Effector memory CD8-positive, alpha-beta T cell (primary cell): Measurements from ENCODE around the gene PCLO.

Experiments used
- ATAC-seq: fragments of 150-1000 bp; cut with Tn5 transposase; replicated peaks from 2 replicates; pipeline ENCODE4 v1.10.0; 2021; ENCODE audit warnings: mild to moderate bottlenecking, moderate library complexity
- DNase-seq, 3 experiments: peaks; one replicate each; pipeline ENCODE4 v3.0.0; 2021
- H3K27ac Mint-ChIP-seq, 2 donors: one replicate each; pipeline ENCODE4 v1.8.0; 2022; ENCODE audit warnings: mild to moderate bottlenecking in 2 of 2, mixed read lengths in 2 of 2, moderate library complexity in 2 of 2
- H3K27me3 Mint-ChIP-seq, 2 donors: one replicate each; pipeline ENCODE4 v1.8.0; 2022; ENCODE audit warnings: mixed read lengths in 2 of 2
- H3K36me3 Mint-ChIP-seq: one replicate; pipeline ENCODE4 v1.8.0; 2022; ENCODE audit warnings: mild to moderate bottlenecking, moderate library complexity, mixed read lengths; ENCODE audit not compliant: insufficient read depth
- H3K4me1 Mint-ChIP-seq, 2 donors: one replicate each; pipeline ENCODE4 v1.8.0; 2022; ENCODE audit warnings: low read depth in 2 of 2, mixed read lengths in 2 of 2
- H3K4me3 Mint-ChIP-seq, 2 donors: one replicate each; pipeline ENCODE4 v1.8.0; 2022; ENCODE audit warnings: mild to moderate bottlenecking in 2 of 2, mixed read lengths in 2 of 2, moderate library complexity in 2 of 2
- H3K9me3 Mint-ChIP-seq, 2 donors: one replicate each; pipeline ENCODE4 v1.8.0; 2022; ENCODE audit warnings: mixed read lengths in 2 of 2

PCLO gene

GRCh38 chr7:82808633-82809032 is 354.1 kb downstream of the PCLO start:
- no peaks in the 10 kb centered on the region for H3K27me3 Mint-ChIP-seq
- no peak for ATAC-seq
- peaks cover 0 to 5% of the 10 kb centered on the region in 2 donors for H3K9me3 Mint-ChIP-seq
- no peak overlapping the region for H3K27ac Mint-ChIP-seq
- H3K4me1 Mint-ChIP-seq = no peaks in the 10 kb centered on the region
- no peak overlapping the region for H3K4me3 Mint-ChIP-seq
- no peaks in the 10 kb centered on the region for H3K36me3 Mint-ChIP-seq
- no peak for DNase-seq

DNA sequence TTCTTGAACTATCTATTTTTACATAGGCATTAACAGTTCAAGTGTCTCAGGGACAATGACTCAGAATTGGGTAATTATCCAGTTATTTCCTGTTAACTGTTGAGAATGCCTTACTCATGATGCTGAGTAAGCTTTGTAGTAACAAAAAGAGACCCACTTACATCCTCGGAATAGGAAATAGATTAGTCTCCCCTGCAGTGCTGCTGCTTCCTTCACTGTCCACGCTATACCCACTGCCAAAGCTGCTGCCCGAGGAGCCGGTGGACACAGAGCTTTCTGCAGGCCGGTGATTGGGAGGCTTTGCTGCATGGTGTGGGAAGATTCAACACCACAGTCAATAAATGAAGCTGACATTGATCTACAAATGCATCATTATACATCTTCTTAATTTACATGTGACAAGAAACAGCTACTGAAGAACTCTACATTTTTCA is 357.1 kb downstream of the PCLO start:
- Mint-ChIP-seq H3K27me3 (no peaks in the 10 kb centered on the region), H3K27ac (no peak overlapping the region), H3K4me1 (no peaks in the 10 kb centered on the region), H3K9me3 (peaks cover 0 to 5% of the 10 kb centered on the region in 2 donors), H3K36me3 (no peaks in the 10 kb centered on the region), H3K4me3 (no peak overlapping the region)
- DNase-seq (no peak), ATAC-seq (no peak)

GRCh38 chr7:82803411-82803810 is 359.3 kb downstream of the PCLO start:
- no peak for ATAC-seq
- Mint-ChIP-seq H3K9me3 (peaks cover 0 to 4% of the 10 kb centered on the region in 2 donors), H3K36me3 (no peaks in the 10 kb centered on the region), H3K27me3 (no peaks in the 10 kb centered on the region), H3K4me1 (no peaks in the 10 kb centered on the region), H3K27ac (no peak overlapping the region), H3K4me3 (no peak overlapping the region)
- DNase-seq = no peak

DNA sequence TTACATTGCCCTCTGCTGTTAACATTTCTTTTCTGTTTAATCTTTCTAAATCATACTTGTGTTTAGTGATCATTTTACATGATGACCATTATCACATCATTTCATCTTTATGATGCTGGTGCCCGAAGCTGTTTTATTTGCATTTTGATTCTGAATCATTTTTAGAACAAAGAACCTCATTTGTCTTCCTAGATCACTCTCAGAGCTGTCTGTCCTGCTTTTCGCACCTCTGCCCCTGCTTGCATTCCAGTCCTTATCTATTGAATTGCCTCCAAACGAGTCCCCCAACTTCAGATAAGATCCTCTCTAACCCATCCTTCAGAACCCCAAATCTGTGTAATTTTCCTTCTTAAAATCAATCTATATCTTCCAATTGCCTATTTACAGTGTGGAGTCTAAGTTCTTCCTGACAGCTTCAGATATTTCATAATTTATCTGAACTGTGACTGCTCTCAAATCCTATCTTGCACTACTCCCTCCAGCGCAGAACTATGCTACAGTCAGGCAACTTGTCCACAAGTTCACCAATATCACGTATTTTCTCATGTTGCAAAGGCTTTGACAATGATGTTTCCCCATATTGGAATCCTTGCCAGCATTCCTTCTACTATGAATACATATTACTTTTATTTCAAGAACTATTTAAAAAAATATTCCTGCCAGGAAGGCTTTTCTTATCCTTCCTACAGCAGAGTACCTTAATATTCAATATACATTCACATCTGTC is 372.6 kb downstream of the PCLO start:
- H3K27ac Mint-ChIP-seq = no peak overlapping the region
- H3K27me3 Mint-ChIP-seq = no peaks in the 10 kb centered on the region
- H3K4me1 Mint-ChIP-seq = no peaks in the 10 kb centered on the region
- DNase-seq (no peak), ATAC-seq (no peak)
- peaks cover 2% of the 10 kb centered on the region for H3K36me3 Mint-ChIP-seq
- H3K4me3 Mint-ChIP-seq = no peak overlapping the region
- H3K9me3 Mint-ChIP-seq = peaks cover 8% of the 10 kb centered on the region in 2 donors

GRCh38 chr7:82778021-82778420 is 384.7 kb downstream of the PCLO start:
- DNase-seq (no peak), ATAC-seq (no peak)
- Mint-ChIP-seq H3K4me1 (no peaks in the 10 kb centered on the region), H3K9me3 (peaks cover 6 to 7% of the 10 kb centered on the region in 2 donors), H3K27ac (no peak overlapping the region), H3K27me3 (no peaks in the 10 kb centered on the region), H3K36me3 (no peaks in the 10 kb centered on the region), H3K4me3 (no peak overlapping the region)

DNA sequence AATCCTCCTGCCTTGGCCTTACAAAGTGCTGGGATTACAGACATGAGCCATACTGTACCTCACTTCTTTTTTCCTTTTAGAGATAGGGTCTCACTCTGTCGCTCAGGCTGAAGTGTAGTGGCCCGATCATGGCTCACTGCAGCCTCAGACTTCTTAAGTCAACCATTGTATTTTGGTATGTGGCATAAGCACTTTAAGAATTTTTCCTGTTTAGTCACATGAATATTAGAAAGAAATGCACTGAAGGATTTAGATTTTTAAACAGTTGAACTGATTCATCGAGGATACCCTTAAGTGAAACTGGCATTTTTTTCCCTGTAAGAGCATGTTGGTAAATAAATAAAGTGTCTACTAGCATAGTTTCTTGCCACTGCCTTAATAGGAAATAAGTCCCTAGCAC is 399.8 kb downstream of the PCLO start:
- ATAC-seq (no peak), DNase-seq (no peak)
- Mint-ChIP-seq H3K36me3 (no peaks in the 10 kb centered on the region), H3K9me3 (peaks cover 4 to 5% of the 10 kb centered on the region in 2 donors), H3K4me3 (no peak overlapping the region), H3K27ac (no peak overlapping the region), H3K4me1 (no peaks in the 10 kb centered on the region), H3K27me3 (no peaks in the 10 kb centered on the region)

DNA sequence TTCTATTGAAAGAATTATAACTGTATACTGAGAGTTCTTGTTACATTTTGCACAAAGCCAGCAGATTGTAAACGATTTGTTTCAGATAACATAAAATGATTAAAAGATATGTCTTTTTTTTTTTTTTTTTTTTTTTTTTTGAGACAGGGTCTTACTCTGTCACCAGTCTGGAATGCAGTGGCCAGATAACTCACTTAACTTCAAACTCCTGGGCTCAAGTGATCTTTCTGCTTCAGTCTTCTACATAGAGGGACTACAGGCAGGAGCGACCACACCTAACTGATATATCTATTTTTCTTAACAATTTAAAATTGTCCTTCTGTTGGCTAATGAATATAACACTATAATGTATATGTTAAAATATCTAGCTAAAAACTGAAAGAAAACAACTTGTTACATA is 401.9 kb downstream of the PCLO start:
- H3K27me3 Mint-ChIP-seq = no peaks in the 10 kb centered on the region
- H3K4me1 Mint-ChIP-seq = no peaks in the 10 kb centered on the region
- no peaks in the 10 kb centered on the region for H3K36me3 Mint-ChIP-seq
- no peak for DNase-seq
- no peak overlapping the region for H3K4me3 Mint-ChIP-seq
- H3K27ac Mint-ChIP-seq = no peak overlapping the region
- ATAC-seq = no peak
- peaks cover 4 to 5% of the 10 kb centered on the region in 2 donors for H3K9me3 Mint-ChIP-seq

DNA sequence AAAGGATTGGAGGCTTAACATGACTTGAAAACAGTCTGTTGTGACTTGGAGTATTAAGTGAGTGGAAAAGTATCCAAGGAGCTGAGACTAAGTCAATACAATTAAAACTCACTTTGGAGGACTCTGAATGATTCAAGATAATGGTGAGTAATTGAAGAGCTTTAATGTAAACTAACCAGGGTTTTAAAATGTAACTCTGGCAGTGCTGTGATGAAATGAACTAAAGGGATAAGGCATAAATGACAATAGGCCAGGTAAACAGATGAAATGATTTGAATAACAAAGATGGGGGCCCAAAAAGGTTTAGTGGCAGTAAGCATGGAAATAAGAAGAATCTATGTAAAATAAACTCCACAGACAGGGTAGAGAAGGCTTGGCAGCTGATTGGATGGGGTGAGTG is 402.6 kb downstream of the PCLO start:
- peaks cover 4 to 5% of the 10 kb centered on the region in 2 donors for H3K9me3 Mint-ChIP-seq
- H3K4me3 Mint-ChIP-seq = no peak overlapping the region
- no peak overlapping the region for H3K27ac Mint-ChIP-seq
- H3K27me3 Mint-ChIP-seq = no peaks in the 10 kb centered on the region
- no peaks in the 10 kb centered on the region for H3K36me3 Mint-ChIP-seq
- DNase-seq = no peak
- no peak for ATAC-seq
- H3K4me1 Mint-ChIP-seq = no peaks in the 10 kb centered on the region

GRCh38 chr7:82755705-82756551 is 406.8 kb downstream of the PCLO start:
- no peak for ATAC-seq
- H3K27me3 Mint-ChIP-seq = no peaks in the 10 kb centered on the region
- peaks cover 4 to 5% of the 10 kb centered on the region in 2 donors for H3K9me3 Mint-ChIP-seq
- H3K36me3 Mint-ChIP-seq = no peaks in the 10 kb centered on the region
- no peak for DNase-seq
- no peak overlapping the region for H3K27ac Mint-ChIP-seq
- no peak overlapping the region for H3K4me3 Mint-ChIP-seq
- no peaks in the 10 kb centered on the region for H3K4me1 Mint-ChIP-seq

- ATAC-seq (no peak), DNase-seq (no peak)
- Mint-ChIP-seq H3K9me3 (peaks cover 0 to 4% of the 10 kb centered on the region in 2 donors), H3K4me1 (no peaks in the 10 kb centered on the region), H3K27ac (no peak overlapping the region), H3K27me3 (no peaks in the 10 kb centered on the region), H3K36me3 (no peaks in the 10 kb centered on the region), H3K4me3 (no peak overlapping the region)
These were observed 412.7 kb downstream of the PCLO start for GRCh38 chr7:82750007-82750406.

- H3K9me3 Mint-ChIP-seq = peaks cover 4 to 6% of the 10 kb centered on the region in 2 donors
- no peak overlapping the region for H3K27ac Mint-ChIP-seq
- ATAC-seq (no peak), DNase-seq (no peak)
- H3K4me1 Mint-ChIP-seq = no peaks in the 10 kb centered on the region
- H3K36me3 Mint-ChIP-seq = no peaks in the 10 kb centered on the region
- H3K27me3 Mint-ChIP-seq = no peaks in the 10 kb centered on the region
- H3K4me3 Mint-ChIP-seq = no peak overlapping the region
These were observed 416.9 kb downstream of the PCLO start for GRCh38 chr7:82745820-82746219.

DNA sequence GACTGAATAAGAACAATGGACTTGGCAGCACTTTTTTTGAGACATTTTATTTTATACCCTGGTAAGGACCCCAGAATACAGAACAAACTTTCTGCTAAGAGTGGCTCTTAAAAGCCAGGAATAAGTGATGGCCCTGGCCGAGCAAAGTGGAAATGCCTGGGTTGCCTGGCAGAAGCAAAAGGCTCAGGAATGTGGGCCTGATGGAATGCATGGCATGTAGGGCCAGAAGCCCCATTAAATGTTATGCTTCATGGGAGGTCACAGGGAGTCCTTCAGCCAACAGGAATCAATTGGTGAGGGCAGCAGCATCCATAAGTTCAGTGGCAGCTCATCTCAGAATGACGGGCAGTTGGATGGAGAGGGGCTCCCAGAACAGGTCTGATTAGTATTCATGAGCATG is 417.6 kb downstream of the PCLO start:
- peaks cover 4 to 6% of the 10 kb centered on the region in 2 donors for H3K9me3 Mint-ChIP-seq
- no peak for ATAC-seq
- no peak for DNase-seq
- no peaks in the 10 kb centered on the region for H3K27me3 Mint-ChIP-seq
- no peaks in the 10 kb centered on the region for H3K4me1 Mint-ChIP-seq
- no peak overlapping the region for H3K4me3 Mint-ChIP-seq
- H3K36me3 Mint-ChIP-seq = no peaks in the 10 kb centered on the region
- H3K27ac Mint-ChIP-seq = no peak overlapping the region

DNA sequence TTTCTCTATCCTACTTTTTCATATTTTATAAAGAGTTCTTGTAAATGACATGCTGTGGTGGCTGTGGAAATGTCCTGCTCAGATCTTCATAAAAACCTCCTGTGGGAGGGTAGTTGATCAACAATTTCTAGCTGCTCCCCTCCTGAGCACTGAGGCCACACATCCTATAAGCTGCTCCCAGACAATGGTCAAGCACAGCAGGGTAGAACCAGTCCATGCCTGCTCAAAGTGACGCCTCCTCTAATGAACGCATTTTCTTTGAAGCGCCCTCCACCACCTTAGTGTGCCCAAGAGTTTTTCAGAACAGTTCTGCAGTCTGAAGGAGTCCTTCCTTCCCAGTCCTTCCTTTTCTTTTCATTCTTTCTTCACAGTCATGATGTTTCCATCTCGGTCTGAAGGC is 420.5 kb downstream of the PCLO start:
- no peaks in the 10 kb centered on the region for H3K4me1 Mint-ChIP-seq
- peaks cover 2 to 6% of the 10 kb centered on the region in 2 donors for H3K9me3 Mint-ChIP-seq
- no peak for DNase-seq
- ATAC-seq = no peak
- H3K4me3 Mint-ChIP-seq = no peak overlapping the region
- H3K36me3 Mint-ChIP-seq = no peaks in the 10 kb centered on the region
- no peaks in the 10 kb centered on the region for H3K27me3 Mint-ChIP-seq
- H3K27ac Mint-ChIP-seq = no peak overlapping the region

DNA sequence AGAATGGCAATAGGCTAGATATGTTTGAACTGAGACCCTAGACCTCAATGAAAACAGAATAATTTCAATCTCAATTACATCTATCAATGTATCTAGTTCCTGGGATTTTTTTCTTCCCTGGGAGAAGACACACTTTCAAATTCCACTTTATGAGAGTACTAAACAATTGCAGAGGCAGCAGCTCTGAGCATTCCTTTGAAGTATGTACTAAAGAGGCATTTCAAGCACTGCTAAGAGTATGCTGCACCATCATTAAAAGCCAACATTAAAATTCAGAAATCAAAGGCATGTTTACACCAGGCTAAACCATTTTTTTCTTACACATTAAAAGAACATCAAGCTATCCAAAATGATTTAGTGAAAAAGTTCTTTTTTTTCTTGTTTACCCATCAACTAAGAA is 421.2 kb downstream of the PCLO start:
- Mint-ChIP-seq H3K27me3 (no peaks in the 10 kb centered on the region), H3K36me3 (no peaks in the 10 kb centered on the region), H3K4me1 (no peaks in the 10 kb centered on the region), H3K4me3 (no peak overlapping the region), H3K27ac (no peak overlapping the region), H3K9me3 (peaks cover 2 to 6% of the 10 kb centered on the region in 2 donors)
- no peak for DNase-seq
- no peak for ATAC-seq
